Spleen (tissue), 7 donors: ENCODE data around the gene SCART1.

ENCODE experiments used
- CTCF ChIP-seq, 11 experiments: fragments of 200-600 bp in 7 of 11; fragments of 450-650 bp in 4 of 11; sonication (generic) in 4 of 11; IDR thresholded peaks in 8 of 11; conservative IDR thresholded peaks in 3 of 11; 1 replicate in 7 of 11; 2 replicates in 4 of 11; pipeline versions ENCODE4 v1.4.0 to v1.8.0; 2016 to 2021; ENCODE audit warnings: antibody characterized with exemption in 11 of 11, inconsistent platforms in 4 of 11, mild to moderate bottlenecking in 1 of 11
- POLR2A ChIP-seq, 3 donors: fragments of 450-650 bp; IDR thresholded peaks; one replicate each; pipeline ENCODE4 v1.5.1; 2017; ENCODE audit warnings: antibody characterized with exemption in 3 of 3, mild to moderate bottlenecking in 1 of 3
- POLR2AphosphoS5 ChIP-seq, 3 donors: sonication (generic); formaldehyde crosslinking; IDR thresholded peaks; one replicate each; pipeline ENCODE4 v1.5.1; 2017; ENCODE audit warnings: antibody characterized with exemption in 3 of 3
- donor health status: DM: no; HTN: no; CAD: no; lungs with moderate emphysema.
- donor health status: DM: no; HTN: no; CAD: no.
- donor health status: DM: no; HTN: no; CAD: no.

- TF ChIP-seq CTCF (IDR thresholded peaks at IDR 0.05 in 8 of 11, conservative IDR thresholded peaks at IDR 0.05 in 3 of 11) = no peak
- TF ChIP-seq POLR2A (IDR thresholded peaks at IDR 0.05) = no peak
- TF ChIP-seq POLR2AphosphoS5 (IDR thresholded peaks at IDR 0.05) = no peak
Observed at GRCh38 chr10:133455196-133455595, 1.5 kb downstream of the SCART1 start.
